Activated CD8-positive, alpha-beta T cell treated with anti-CD3 and anti-CD28 coated beads for 36 hours (primary cell): ENCODE data around the gene ELL. TPM values are rescaled to one million over a fixed set of nuclear protein-coding genes. Genes with fewer than 3 reads are reported as not detected.

Experiments
- ATAC-seq: fragments of 200-7000 bp; cut with Tn5 transposase; one replicate; pipeline ENCODE4 v1.10.0; 2021; ENCODE audit warnings: mild to moderate bottlenecking, moderate library complexity
- CTCF ChIA-PET: fragments of 350-600 bp; sonication (Branson Sonifier 250); formaldehyde crosslinking; loops from one replicate; lab custom pipeline; 2021; ENCODE audit warnings: antibody characterized with exemption; lab: Charles Lee
- POLR2A ChIA-PET: fragments of 350-600 bp; sonication (Branson Sonifier 250); formaldehyde crosslinking; loops from one replicate; lab custom pipeline; 2021; ENCODE audit warnings: antibody characterized with exemption; lab: Charles Lee
- DNase-seq: peaks from one replicate; pipeline ENCODE4 v3.0.0-alpha.2; 2020
- H3K27ac Mint-ChIP-seq: one replicate; pipeline ENCODE4 v1.8.0; 2021; ENCODE audit warnings: mild to moderate bottlenecking, mixed read lengths
- H3K27me3 Mint-ChIP-seq: one replicate; pipeline ENCODE4 v1.8.0; 2021; ENCODE audit warnings: mixed read lengths
- H3K36me3 Mint-ChIP-seq: one replicate; pipeline ENCODE4 v1.8.0; 2021; ENCODE audit warnings: low read depth, mixed read lengths
- H3K4me1 Mint-ChIP-seq: one replicate; pipeline ENCODE4 v1.8.0; 2021; ENCODE audit warnings: low read depth, mixed read lengths
- H3K4me3 Mint-ChIP-seq: one replicate; pipeline ENCODE4 v1.8.0; 2021; ENCODE audit warnings: mild to moderate bottlenecking, moderate library complexity, mixed read lengths
- H3K9me3 Mint-ChIP-seq: one replicate; pipeline ENCODE4 v1.8.0; 2021; ENCODE audit warnings: mixed read lengths
- intact Hi-C: fragments of 100-400 bp; cut with micrococcal nuclease; formaldehyde crosslinking; loops from one replicate; pipeline ENCODE4 v1.10.0; 2022
- total RNA-seq, 2 experiments: library from RNA; stranded (reverse); gene quantifications; one replicate each; pipeline ENCODE4 v1.2.3, GENCODE V29; 2021
- TF ChIP-seq, protein P1 (sequence below): fragments of 200-600 bp; IDR thresholded peaks from one replicate; pipeline ENCODE4 v1.8.0; 2022; ENCODE audit warnings: antibody characterized with exemption, mild to moderate bottlenecking

The ELL gene
- total RNA-seq, 2 experiments from 2014 or later = 20.1 to 21.9 TPM

DNA sequence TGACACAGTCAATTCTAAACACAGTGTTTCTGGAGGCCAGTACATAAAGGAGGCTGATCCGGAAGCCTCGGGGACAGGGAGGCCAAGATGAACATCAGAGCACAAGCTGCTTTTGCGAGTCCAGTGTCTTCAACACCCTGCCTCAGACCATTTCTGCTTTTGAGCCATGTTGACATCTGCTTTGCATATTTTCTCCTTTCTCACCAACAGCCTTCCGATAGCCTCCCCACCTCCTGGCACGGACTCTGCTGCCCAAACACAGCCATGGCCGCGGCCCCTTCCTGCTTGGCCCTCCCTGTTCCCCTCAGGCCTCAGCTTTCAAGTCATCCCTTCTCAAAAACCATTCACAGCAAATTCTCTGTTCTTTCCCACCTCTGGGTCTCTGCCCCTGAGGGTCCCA lies 128.0 kb downstream of the ELL start:
- H3K4me1 Mint-ChIP-seq = no peaks in the 10 kb centered on the region
- no peak overlapping the region for H3K27ac Mint-ChIP-seq
- ATAC-seq = no peak
- no peak for DNase-seq
- H3K27me3 Mint-ChIP-seq = peaks cover 16% of the 10 kb centered on the region
- no peaks in the 10 kb centered on the region for H3K9me3 Mint-ChIP-seq
- TF ChIP-seq, protein P1, sequence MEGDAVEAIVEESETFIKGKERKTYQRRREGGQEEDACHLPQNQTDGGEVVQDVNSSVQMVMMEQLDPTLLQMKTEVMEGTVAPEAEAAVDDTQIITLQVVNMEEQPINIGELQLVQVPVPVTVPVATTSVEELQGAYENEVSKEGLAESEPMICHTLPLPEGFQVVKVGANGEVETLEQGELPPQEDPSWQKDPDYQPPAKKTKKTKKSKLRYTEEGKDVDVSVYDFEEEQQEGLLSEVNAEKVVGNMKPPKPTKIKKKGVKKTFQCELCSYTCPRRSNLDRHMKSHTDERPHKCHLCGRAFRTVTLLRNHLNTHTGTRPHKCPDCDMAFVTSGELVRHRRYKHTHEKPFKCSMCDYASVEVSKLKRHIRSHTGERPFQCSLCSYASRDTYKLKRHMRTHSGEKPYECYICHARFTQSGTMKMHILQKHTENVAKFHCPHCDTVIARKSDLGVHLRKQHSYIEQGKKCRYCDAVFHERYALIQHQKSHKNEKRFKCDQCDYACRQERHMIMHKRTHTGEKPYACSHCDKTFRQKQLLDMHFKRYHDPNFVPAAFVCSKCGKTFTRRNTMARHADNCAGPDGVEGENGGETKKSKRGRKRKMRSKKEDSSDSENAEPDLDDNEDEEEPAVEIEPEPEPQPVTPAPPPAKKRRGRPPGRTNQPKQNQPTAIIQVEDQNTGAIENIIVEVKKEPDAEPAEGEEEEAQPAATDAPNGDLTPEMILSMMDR = no peak
- ChIA-PET POLR2A (interaction anchor here (1.7 kb wide), 1 partner anchor 22 kb away, joined by 4 read pairs; no protein-coding TSS in a partner anchor), CTCF (interaction anchor here (1.1 kb wide), 1 partner anchor 8 kb away, joined by 3 read pairs; the partner anchor contains the start of gene GDF15)
- intact Hi-C loops = no loop called here
- no peaks in the 10 kb centered on the region for H3K36me3 Mint-ChIP-seq
- no peak overlapping the region for H3K4me3 Mint-ChIP-seq

- peaks cover 4% of the 10 kb centered on the region for H3K4me1 Mint-ChIP-seq
- DNase-seq (no peak), ATAC-seq (no peak)
- ChIA-PET CTCF (interaction anchor here (0.6 to 0.9 kb wide), 4 partner anchors 17 to 443 kb away, joined by 3 to 4 read pairs (median 4); no protein-coding TSS in a partner anchor), POLR2A (interaction anchor here (1.7 kb wide), 1 partner anchor 23 kb away, joined by 4 read pairs; no protein-coding TSS in a partner anchor)
- H3K27me3 Mint-ChIP-seq = peaks cover 16% of the 10 kb centered on the region
- H3K9me3 Mint-ChIP-seq = no peaks in the 10 kb centered on the region
- no peaks in the 10 kb centered on the region for H3K36me3 Mint-ChIP-seq
- H3K4me3 Mint-ChIP-seq = no peak overlapping the region
- no peak overlapping the region for H3K27ac Mint-ChIP-seq
- TF ChIP-seq, protein P1 = no peak
- intact Hi-C loops = no loop called here
Observed at GRCh38 chr19:18392926-18393325, 128.9 kb downstream of the ELL start.

Other genes with a start within 250 kb of the ELL start
- gene IQCN, start 247.6 kb downstream of the ELL start, total RNA-seq = under 1 TPM; 0.59 to 0.69 TPM
- 100 to 1,000 TPM; 527 to 530 TPM for gene JUND, start 240.4 kb downstream of the ELL start, total RNA-seq
- gene LSM4, start 199.0 kb downstream of the ELL start, total RNA-seq = 100 to 1,000 TPM; 426 to 433 TPM
- 10 to 100 TPM; 21.7 to 23.9 TPM for gene PGPEP1, start 181.5 kb downstream of the ELL start, total RNA-seq
- gene GDF15, start 135.9 kb downstream of the ELL start, total RNA-seq = not detected
- not detected for gene LRRC25, start 124.4 kb downstream of the ELL start, total RNA-seq
- 100 to 1,000 TPM in 1 of 2 experiments, 10 to 100 TPM in 1; 98.2 to 102 TPM for gene SSBP4, start 102.7 kb downstream of the ELL start, total RNA-seq
- 10 to 100 TPM; 48.6 to 54.9 TPM for gene ISYNA1, start 83.9 kb downstream of the ELL start, total RNA-seq
- 100 to 1,000 TPM; 216 to 220 TPM for gene FKBP8, start 21.5 kb upstream of the ELL start, total RNA-seq
- 100 to 1,000 TPM; 137 to 142 TPM for gene KXD1, start 35.8 kb upstream of the ELL start, total RNA-seq
- gene UBA52, start 49.8 kb upstream of the ELL start, total RNA-seq = 1,000 to 10,000 TPM; 1,795 to 1,837 TPM
- 10 to 100 TPM; 61.2 to 65.1 TPM for gene REX1BD, start 66.7 kb upstream of the ELL start, total RNA-seq
- not detected for gene CRLF1, start 84.7 kb upstream of the ELL start, total RNA-seq
- gene TMEM59L, start 90.8 kb upstream of the ELL start, total RNA-seq = not detected
- 10 to 100 TPM; 10.3 to 10.8 TPM for gene KLHL26, start 115.0 kb upstream of the ELL start, total RNA-seq
- 1 to 10 TPM; 4.4 to 4.5 TPM for gene CRTC1, start 161.6 kb upstream of the ELL start, total RNA-seq